ENCODE measurements around the gene AGFG1.

DNA sequence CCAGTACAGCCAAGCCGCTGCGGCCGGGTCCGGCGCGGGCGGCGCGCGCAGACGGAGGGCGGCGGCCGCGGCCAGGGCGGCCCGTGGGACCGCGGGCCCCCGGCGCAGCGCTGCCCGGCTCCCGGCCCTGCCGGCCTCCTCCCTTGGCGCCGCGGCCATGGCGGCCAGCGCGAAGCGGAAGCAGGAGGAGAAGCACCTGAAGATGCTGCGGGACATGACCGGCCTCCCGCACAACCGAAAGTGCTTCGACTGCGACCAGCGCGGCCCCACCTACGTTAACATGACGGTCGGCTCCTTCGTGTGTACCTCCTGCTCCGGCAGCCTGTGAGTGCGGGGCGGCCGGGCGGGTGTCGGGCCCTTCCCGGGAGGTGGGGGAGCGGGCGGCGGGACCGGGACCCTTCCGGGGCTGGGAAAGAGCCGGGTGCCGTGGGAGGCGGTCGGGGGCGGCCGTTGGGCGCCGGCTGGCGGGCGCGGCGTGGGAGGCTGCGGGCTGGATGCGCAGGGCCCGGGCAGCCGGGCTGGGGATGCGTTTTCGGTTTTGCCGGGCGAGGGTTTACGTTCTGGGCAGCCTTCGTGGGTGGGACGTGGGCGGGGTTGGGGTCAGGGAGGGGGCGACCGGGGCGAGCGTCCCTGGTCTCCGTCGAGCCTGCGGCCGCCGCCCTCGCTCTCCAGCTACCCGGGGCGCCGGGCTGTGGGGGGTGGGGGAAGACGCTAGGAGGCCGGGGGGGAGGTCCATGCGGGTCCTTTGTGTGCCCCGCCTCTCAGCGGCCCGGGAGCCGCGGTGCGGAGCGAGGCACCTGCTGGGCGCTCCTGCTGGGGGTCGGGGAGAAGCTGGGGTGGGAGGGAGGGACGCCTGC lies 537 bp downstream of the AGFG1 start:
- TF ChIP-seq, protein P1, sequence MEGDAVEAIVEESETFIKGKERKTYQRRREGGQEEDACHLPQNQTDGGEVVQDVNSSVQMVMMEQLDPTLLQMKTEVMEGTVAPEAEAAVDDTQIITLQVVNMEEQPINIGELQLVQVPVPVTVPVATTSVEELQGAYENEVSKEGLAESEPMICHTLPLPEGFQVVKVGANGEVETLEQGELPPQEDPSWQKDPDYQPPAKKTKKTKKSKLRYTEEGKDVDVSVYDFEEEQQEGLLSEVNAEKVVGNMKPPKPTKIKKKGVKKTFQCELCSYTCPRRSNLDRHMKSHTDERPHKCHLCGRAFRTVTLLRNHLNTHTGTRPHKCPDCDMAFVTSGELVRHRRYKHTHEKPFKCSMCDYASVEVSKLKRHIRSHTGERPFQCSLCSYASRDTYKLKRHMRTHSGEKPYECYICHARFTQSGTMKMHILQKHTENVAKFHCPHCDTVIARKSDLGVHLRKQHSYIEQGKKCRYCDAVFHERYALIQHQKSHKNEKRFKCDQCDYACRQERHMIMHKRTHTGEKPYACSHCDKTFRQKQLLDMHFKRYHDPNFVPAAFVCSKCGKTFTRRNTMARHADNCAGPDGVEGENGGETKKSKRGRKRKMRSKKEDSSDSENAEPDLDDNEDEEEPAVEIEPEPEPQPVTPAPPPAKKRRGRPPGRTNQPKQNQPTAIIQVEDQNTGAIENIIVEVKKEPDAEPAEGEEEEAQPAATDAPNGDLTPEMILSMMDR (IDR thresholded peaks at IDR 0.05): peak in 2 of 5 experiments; percentile 4 to 10
- TF ChIP-seq POLR2A (IDR thresholded peaks at IDR 0.05) (no peak), EP300 (IDR thresholded peaks at IDR 0.05) (no peak)
